Naive thymus-derived CD4-positive, alpha-beta T cell (primary cell): ENCODE measurements around the gene CHCHD6. TPM values are rescaled to one million over a fixed set of nuclear protein-coding genes. Genes with fewer than 3 reads are reported as not detected.
A peak's percentile ranks its signal among the peaks of the same experiment; 100 is the strongest.

Experiments used
- ATAC-seq: fragments of 150-1000 bp; cut with Tn5 transposase; 2 replicates; pipeline ENCODE4 v1.10.0; 2021; ENCODE audit warnings: mild to moderate bottlenecking, moderate library complexity
- CTCF ChIA-PET: fragments of 350-600 bp; sonication (Branson Sonifier 250); formaldehyde crosslinking; loops from one replicate; lab custom pipeline; 2021; ENCODE audit warnings: antibody characterized with exemption; lab: Charles Lee
- POLR2A ChIA-PET: fragments of 350-600 bp; sonication (Branson Sonifier 250); formaldehyde crosslinking; loops from one replicate; lab custom pipeline; 2021; ENCODE audit warnings: antibody characterized with exemption, inconsistent platforms; lab: Charles Lee
- DNase-seq, 9 donors: peaks; one replicate each; pipeline versions ENCODE4 v3.0.0 to v3.0.0-alpha.2; 2020 to 2022; ENCODE audit warnings: mixed read lengths in 1 of 9
- H3K27ac ChIP-seq: one replicate; pipeline ENCODE4 v1.7.0; 2013; ENCODE audit warnings: mild to moderate bottlenecking, low read depth, low read length, moderate library complexity
- H3K27me3 ChIP-seq, 2 donors: one replicate each; pipeline ENCODE4 v1.7.0; 2013; ENCODE audit warnings: low read length in 2 of 2, mild to moderate bottlenecking in 2 of 2, moderate library complexity in 2 of 2; ENCODE audit not compliant: control insufficient read depth in 2 of 2, insufficient read depth in 2 of 2
- H3K36me3 ChIP-seq, 3 experiments: 1 replicate in 2 of 3; 2 replicates in 1 of 3; pipeline ENCODE4 v1.7.0; 2013; ENCODE audit warnings: low read length in 3 of 3, mild to moderate bottlenecking in 3 of 3, moderate library complexity in 1 of 3; ENCODE audit not compliant: insufficient read depth in 3 of 3, control insufficient read depth in 2 of 3
- H3K4me1 ChIP-seq, 2 donors: one replicate each; pipeline ENCODE4 v1.7.0; 2013; ENCODE audit warnings: low read length in 2 of 2, mild to moderate bottlenecking in 2 of 2, moderate library complexity in 1 of 2; ENCODE audit not compliant: control insufficient read depth in 2 of 2, insufficient read depth in 2 of 2
- H3K4me3 ChIP-seq: 2 replicates; pipeline ENCODE4 v1.7.0; 2013; ENCODE audit warnings: mild to moderate bottlenecking, low read length
- H3K9me3 ChIP-seq, 3 experiments: 1 replicate in 2 of 3; 2 replicates in 1 of 3; pipeline ENCODE4 v1.7.0; 2013; ENCODE audit warnings: low read length in 3 of 3; ENCODE audit not compliant: control insufficient read depth in 2 of 3
- H3K27ac Mint-ChIP-seq, 9 donors: one replicate each; pipeline ENCODE4 v1.8.0; 2020 to 2022; ENCODE audit warnings: mixed read lengths in 9 of 9, mild to moderate bottlenecking in 8 of 9, moderate library complexity in 5 of 9, inconsistent platforms in 2 of 9
- H3K27me3 Mint-ChIP-seq, 5 donors: one replicate each; pipeline ENCODE4 v1.8.0; 2021 to 2022; ENCODE audit warnings: mixed read lengths in 5 of 5, mild to moderate bottlenecking in 1 of 5
- H3K36me3 Mint-ChIP-seq, 5 donors: one replicate each; pipeline ENCODE4 v1.8.0; 2020 to 2022; ENCODE audit warnings: mixed read lengths in 5 of 5, mild to moderate bottlenecking in 3 of 5, inconsistent platforms in 1 of 5
- H3K4me1 Mint-ChIP-seq, 7 donors: one replicate each; pipeline ENCODE4 v1.8.0; 2020 to 2022; ENCODE audit warnings: mixed read lengths in 7 of 7, mild to moderate bottlenecking in 3 of 7, inconsistent platforms in 1 of 7
- H3K4me3 Mint-ChIP-seq, 10 donors: one replicate each; pipeline ENCODE4 v1.8.0; 2020 to 2022; ENCODE audit warnings: mild to moderate bottlenecking in 10 of 10, mixed read lengths in 10 of 10, moderate library complexity in 6 of 10, inconsistent platforms in 2 of 10
- H3K9me3 Mint-ChIP-seq, 11 donors: one replicate each; pipeline ENCODE4 v1.8.0; 2020 to 2022; ENCODE audit warnings: mixed read lengths in 11 of 11, mild to moderate bottlenecking in 4 of 11, inconsistent platforms in 1 of 11, moderate library complexity in 1 of 11
- intact Hi-C, 2 donors: fragments of 100-400 bp; cut with micrococcal nuclease; formaldehyde crosslinking; loops; one replicate each; pipeline ENCODE4 v1.15.1; 2023
- polyA plus RNA-seq, 2 donors: library from polyadenylated mRNA; unstranded; fragments of 300-500 nt; fragmentation: Illumina TruSeq; gene quantifications; one replicate each; pipeline ENCODE4 v1.2.3, GENCODE V29; 2021
- total RNA-seq, 6 experiments: library from RNA in 5 of 6; stranded (reverse) in 5 of 6; gene quantifications; 1 replicate in 5 of 6; 2 replicates in 1 of 6; pipeline ENCODE4 v1.2.3 and lab custom pipeline; 2021 to 2026

CHCHD6 gene
- total RNA-seq = 10 to 100 TPM in 3 of 5 experiments, 1 to 10 TPM in 2; 5.4 to 14.0 (median 10.0) TPM
- 10 to 100 TPM; 11.0 to 15.1 TPM for polyA plus RNA-seq
- 5.0 reads per million, percentile 24 among the genes with 10 or more reads in this experiment for total RNA-seq (lab: John Stamatoyannopoulos, UW)

- H3K36me3 ChIP-seq = no peaks in the 10 kb centered on the region
- H3K9me3 Mint-ChIP-seq = peaks cover 0 to 1% (median 0%) of the 10 kb centered on the region in 11 donors
- peaks cover 10 to 41% (median 19%) of the 10 kb centered on the region in 5 donors for H3K27me3 Mint-ChIP-seq
- peak within 1 kb of the TSS; percentile 83 to 99 (median 97) for H3K4me3 Mint-ChIP-seq
- H3K4me3 ChIP-seq = peak within 1 kb of the TSS; percentile 82
- DNase-seq (peak; percentile 92 to 99 (median 96)), ATAC-seq (peak; percentile 99)
- peak within 1 kb of the TSS; percentile 71 to 98 (median 92) for H3K27ac Mint-ChIP-seq
- peaks cover 17 to 28% (median 21%) of the 10 kb centered on the region in 7 donors for H3K4me1 Mint-ChIP-seq
- peaks cover 0 to 5% of the 10 kb centered on the region in 2 donors for H3K27me3 ChIP-seq
- H3K27ac ChIP-seq = peak within 1 kb of the TSS; percentile 69
- POLR2A ChIA-PET = interaction anchor here (1.4 to 1.5 kb wide), 2 partner anchors 228 to 278 kb away, joined by 3 read pairs; partner anchors contain the start of gene ZXDC
- peaks cover 0 to 12% (median 5%) of the 10 kb centered on the region in 5 donors for H3K36me3 Mint-ChIP-seq
- CTCF ChIA-PET = interaction anchor here (1.3 kb wide), 1 partner anchor 9 kb away, joined by 3 read pairs; no protein-coding TSS in a partner anchor
- peaks cover 6 to 13% of the 10 kb centered on the region in 2 donors for H3K4me1 ChIP-seq
- H3K9me3 ChIP-seq = no peaks in the 10 kb centered on the region
- intact Hi-C loops = loop anchor here (1.0 to 10.0 kb wide), 11 partner anchors 49 to 1351 kb away; partner anchors contain the start of genes ABTB1 (in 1 of the 2), KLF15 (in 1 of the 2), SEC61A1 (in 1 of the 2) and TXNRD3 (in 1 of the 2)
Measured at GRCh38 chr3:126703512-126704493, at the start of gene CHCHD6. Gene CHCHD6 (plus strand): TSS chr3:126704240. CDS start chr3:126704313, 73 bp downstream.

- Mint-ChIP-seq H3K4me3 (peak within 1 kb of the TSS; percentile 83 to 93 (median 89)), H3K9me3 (peaks cover 0 to 3% (median 0%) of the 10 kb centered on the region in 11 donors), H3K27ac (peak within 1 kb of the TSS in 7 of 9 donors; percentile 18 to 91 (median 51)), H3K27me3 (peaks cover 0 to 51% (median 4%) of the 10 kb centered on the region in 5 donors), H3K36me3 (peaks cover 0 to 4% (median under 1%) of the 10 kb centered on the region in 5 donors), H3K4me1 (peaks cover 4 to 19% (median 10%) of the 10 kb centered on the region in 7 donors)
- ATAC-seq = peak; percentile 93
- H3K4me3 ChIP-seq = peak within 1 kb of the TSS; percentile 46
- H3K27ac ChIP-seq = peak within 1 kb of the TSS; percentile 51
- POLR2A ChIA-PET = interaction anchor here (0.7 kb wide), 1 partner anchor 10 kb away, joined by 3 read pairs; no protein-coding TSS in a partner anchor
- peak; percentile 52 to 76 (median 71) for DNase-seq
- CTCF ChIA-PET = interaction anchor here (0.6 kb wide), 1 partner anchor 20 kb away, joined by 3 read pairs; no protein-coding TSS in a partner anchor
- no peaks in the 10 kb centered on the region for H3K9me3 ChIP-seq
- H3K36me3 ChIP-seq = no peaks in the 10 kb centered on the region
- peaks cover 0 to 4% of the 10 kb centered on the region in 2 donors for H3K27me3 ChIP-seq
- intact Hi-C loops = loop anchor here (1.0 to 5.0 kb wide), 6 partner anchors 50 to 738 kb away; partner anchors contain the start of genes CHST13 (in 2 of the 2), CHCHD6 (in 1 of the 2), SLC41A3 (in 1 of the 2) and ZXDC (in 1 of the 2)
- peaks cover 0 to 3% of the 10 kb centered on the region in 2 donors for H3K4me1 ChIP-seq
Measured at GRCh38 chr3:126654571-126655383, 49.3 kb upstream of the CHCHD6 start, which contains the start of gene TXNRD3. Gene TXNRD3 (minus strand): TSS chr3:126655124.

GRCh38 chr3:126655887-126656286 lies 48.2 kb upstream of the CHCHD6 start:
- Mint-ChIP-seq H3K4me1 (peaks cover 4 to 14% (median 10%) of the 10 kb centered on the region in 7 donors), H3K27ac (no peak overlapping the region), H3K27me3 (peaks cover 0 to 46% (median 4%) of the 10 kb centered on the region in 5 donors), H3K4me3 (peak overlapping the region; percentile 28 to 93 (median 86)), H3K9me3 (peaks cover 0 to 3% (median 0%) of the 10 kb centered on the region in 11 donors), H3K36me3 (peaks cover 0 to under 1% (median 0%) of the 10 kb centered on the region in 5 donors)
- Histone ChIP-seq H3K27me3 (peaks cover 0 to 4% of the 10 kb centered on the region in 2 donors), H3K9me3 (no peaks in the 10 kb centered on the region), H3K27ac (no peak overlapping the region), H3K36me3 (no peaks in the 10 kb centered on the region), H3K4me3 (no peak overlapping the region), H3K4me1 (peaks cover 0 to 3% of the 10 kb centered on the region in 2 donors)
- ATAC-seq = no peak
- intact Hi-C loops = loop anchor here (1.0 to 5.0 kb wide), 5 partner anchors 48 to 739 kb away; partner anchors contain the start of genes CHCHD6 (in 1 of the 2), CHST13 (in 1 of the 2), SLC41A3 (in 1 of the 2) and ZXDC (in 1 of the 2)
- POLR2A ChIA-PET = no interaction called here
- no peak for DNase-seq
- CTCF ChIA-PET = no interaction called here

GRCh38 chr3:126656371-126657134 lies 47.5 kb upstream of the CHCHD6 start:
- ChIA-PET CTCF (no interaction called here), POLR2A (no interaction called here)
- Mint-ChIP-seq H3K27me3 (peaks cover 0 to 43% (median 4%) of the 10 kb centered on the region in 5 donors), H3K36me3 (no peaks in the 10 kb centered on the region), H3K4me1 (peaks cover 4 to 14% (median 10%) of the 10 kb centered on the region in 7 donors), H3K27ac (no peak overlapping the region), H3K9me3 (peaks cover 0 to 3% (median 0%) of the 10 kb centered on the region in 11 donors), H3K4me3 (peak overlapping the region in 3 of 10 donors; percentile 63 to 86 (median 84))
- no peaks in the 10 kb centered on the region for H3K36me3 ChIP-seq
- no peaks in the 10 kb centered on the region for H3K9me3 ChIP-seq
- H3K4me1 ChIP-seq = peaks cover 0 to 3% of the 10 kb centered on the region in 2 donors
- H3K27ac ChIP-seq = no peak overlapping the region
- intact Hi-C loops = loop anchor here (5.0 kb wide), 2 partner anchors 134 to 574 kb away; partner anchors contain the start of genes CHST13 (in 1 of the 2) and SLC41A3 (in 1 of the 2)
- no peak overlapping the region for H3K4me3 ChIP-seq
- peaks cover 0 to 4% of the 10 kb centered on the region in 2 donors for H3K27me3 ChIP-seq
- no peak for DNase-seq
- ATAC-seq = no peak

GRCh38 chr3:126657901-126658300 lies 46.1 kb upstream of the CHCHD6 start:
- no peaks in the 10 kb centered on the region for H3K36me3 Mint-ChIP-seq
- peak overlapping the region in 1 of 10 donors; percentile 32 for H3K4me3 Mint-ChIP-seq
- DNase-seq (no peak), ATAC-seq (no peak)
- Histone ChIP-seq H3K27ac (no peak overlapping the region), H3K4me3 (no peak overlapping the region), H3K36me3 (no peaks in the 10 kb centered on the region), H3K27me3 (peaks cover 0 to 4% of the 10 kb centered on the region in 2 donors), H3K9me3 (no peaks in the 10 kb centered on the region), H3K4me1 (peaks cover 0 to 3% of the 10 kb centered on the region in 2 donors)
- ChIA-PET CTCF (no interaction called here), POLR2A (no interaction called here)
- peaks cover 4 to 14% (median 10%) of the 10 kb centered on the region in 7 donors for H3K4me1 Mint-ChIP-seq
- intact Hi-C loops = loop anchor here (5.0 kb wide), 2 partner anchors 136 to 576 kb away; partner anchors contain the start of genes CHST13 (in 1 of the 2) and SLC41A3 (in 1 of the 2)
- no peak overlapping the region for H3K27ac Mint-ChIP-seq
- H3K27me3 Mint-ChIP-seq = peaks cover 0 to 33% (median 10%) of the 10 kb centered on the region in 5 donors
- peaks cover 0 to 3% (median 0%) of the 10 kb centered on the region in 11 donors for H3K9me3 Mint-ChIP-seq
